Measurements from ENCODE around the gene VSTM4. TPM values are rescaled to one million over a fixed set of nuclear protein-coding genes. Genes with fewer than 3 reads are reported as not detected.

VSTM4 gene
- total RNA-seq, 4 donors from 2014 or later = 4.0 to 6.0 (median 4.6) TPM

DNA sequence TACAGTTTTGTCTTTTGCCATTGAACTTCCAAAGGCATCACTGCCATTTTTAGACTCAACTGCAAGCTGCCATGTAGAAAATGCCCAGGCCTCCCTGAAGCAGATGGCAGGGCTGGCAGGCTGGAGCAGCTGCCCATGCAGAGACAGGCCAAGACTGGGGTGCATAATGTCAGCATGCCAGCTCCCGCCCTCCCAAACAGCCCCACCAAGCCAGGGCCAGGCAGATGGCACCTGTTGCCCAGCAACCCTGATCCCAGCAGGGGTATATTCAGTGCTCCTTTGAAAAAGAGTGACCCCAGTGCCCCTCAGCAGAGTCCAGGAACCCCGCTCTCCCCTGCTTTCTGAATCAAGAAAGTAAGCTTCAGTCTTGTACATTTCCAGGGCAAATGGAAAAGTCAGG lies 32.6 kb downstream of the VSTM4 start:
- H3K27ac ChIP-seq = no peak overlapping the region
- H3K4me3 ChIP-seq = no peak overlapping the region
- DNase-seq (ENCODE audit: low spot score in 2 of 2) = no peak

GRCh38 chr10:49081547-49082275 lies 33.6 kb downstream of the VSTM4 start:
- H3K36me3 ChIP-seq = peaks cover 2% of the 10 kb centered on the region
- H3K27me3 ChIP-seq = no peaks in the 10 kb centered on the region
- no peak overlapping the region for H3K4me3 ChIP-seq
- TF ChIP-seq POLR2AphosphoS5 (IDR thresholded peaks at IDR 0.05) (no peak), POLR2A (IDR thresholded peaks at IDR 0.05) (no peak), EP300 (IDR thresholded peaks at IDR 0.05) (no peak)
- TF ChIP-seq, protein P1, sequence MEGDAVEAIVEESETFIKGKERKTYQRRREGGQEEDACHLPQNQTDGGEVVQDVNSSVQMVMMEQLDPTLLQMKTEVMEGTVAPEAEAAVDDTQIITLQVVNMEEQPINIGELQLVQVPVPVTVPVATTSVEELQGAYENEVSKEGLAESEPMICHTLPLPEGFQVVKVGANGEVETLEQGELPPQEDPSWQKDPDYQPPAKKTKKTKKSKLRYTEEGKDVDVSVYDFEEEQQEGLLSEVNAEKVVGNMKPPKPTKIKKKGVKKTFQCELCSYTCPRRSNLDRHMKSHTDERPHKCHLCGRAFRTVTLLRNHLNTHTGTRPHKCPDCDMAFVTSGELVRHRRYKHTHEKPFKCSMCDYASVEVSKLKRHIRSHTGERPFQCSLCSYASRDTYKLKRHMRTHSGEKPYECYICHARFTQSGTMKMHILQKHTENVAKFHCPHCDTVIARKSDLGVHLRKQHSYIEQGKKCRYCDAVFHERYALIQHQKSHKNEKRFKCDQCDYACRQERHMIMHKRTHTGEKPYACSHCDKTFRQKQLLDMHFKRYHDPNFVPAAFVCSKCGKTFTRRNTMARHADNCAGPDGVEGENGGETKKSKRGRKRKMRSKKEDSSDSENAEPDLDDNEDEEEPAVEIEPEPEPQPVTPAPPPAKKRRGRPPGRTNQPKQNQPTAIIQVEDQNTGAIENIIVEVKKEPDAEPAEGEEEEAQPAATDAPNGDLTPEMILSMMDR (IDR thresholded peaks at IDR 0.05) = no peak
- DNase-seq (ENCODE audit: low spot score in 2 of 2) = no peak
- H3K27ac ChIP-seq = no peak overlapping the region
- H3K9me3 ChIP-seq = no peaks in the 10 kb centered on the region
- H3K4me1 ChIP-seq = peaks cover 33% of the 10 kb centered on the region
- WGBS = 73% methylated on average over 5 of the region's 9 CpGs

More for the DNA sequence above, 32.6 kb downstream of the VSTM4 start:
- no peaks in the 10 kb centered on the region for H3K27me3 ChIP-seq
- H3K9me3 ChIP-seq = no peaks in the 10 kb centered on the region
- WGBS = 73% methylated on average over 2 of the region's 2 CpGs
- H3K4me1 ChIP-seq = peaks cover 33% of the 10 kb centered on the region
- H3K36me3 ChIP-seq = no peaks in the 10 kb centered on the region
- no peak for TF ChIP-seq POLR2A (IDR thresholded peaks at IDR 0.05)
- TF ChIP-seq POLR2AphosphoS5 (IDR thresholded peaks at IDR 0.05) = no peak
- TF ChIP-seq EP300 (IDR thresholded peaks at IDR 0.05) = no peak
- TF ChIP-seq, protein P1 (IDR thresholded peaks at IDR 0.05) = no peak

DNA sequence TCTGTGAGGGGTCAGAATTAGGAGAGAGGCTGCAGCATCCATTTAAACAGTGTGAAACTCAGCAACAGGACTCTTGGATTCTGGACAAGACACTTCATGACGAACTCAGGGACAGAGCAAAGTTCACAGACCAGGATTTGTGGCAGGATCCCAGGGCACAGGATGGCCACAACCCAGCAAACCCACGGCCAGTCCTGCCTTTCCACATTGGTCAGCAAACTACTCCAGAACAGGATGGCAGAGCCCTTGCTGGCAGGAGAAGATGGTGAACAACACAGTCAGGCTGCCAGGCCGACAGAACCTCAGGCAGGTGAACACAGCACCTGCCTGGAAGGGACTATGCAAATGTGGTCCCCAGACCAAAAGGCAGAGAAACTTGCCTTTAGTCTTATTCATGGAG lies 34.4 kb downstream of the VSTM4 start:
- WGBS = 67% methylated on average over 3 of the region's 3 CpGs

GRCh38 chr10:49080071-49080470 lies 35.3 kb downstream of the VSTM4 start:
- Histone ChIP-seq H3K36me3 (peaks cover 7% of the 10 kb centered on the region), H3K9me3 (no peaks in the 10 kb centered on the region), H3K27me3 (no peaks in the 10 kb centered on the region), H3K27ac (no peak overlapping the region), H3K4me3 (no peak overlapping the region), H3K4me1 (peaks cover 33% of the 10 kb centered on the region)
- DNase-seq (ENCODE audit: low spot score in 2 of 2) = no peak
- 41% methylated on average over 1 of the region's 1 CpG for WGBS
- TF ChIP-seq EP300 (IDR thresholded peaks at IDR 0.05) (no peak), POLR2AphosphoS5 (IDR thresholded peaks at IDR 0.05) (no peak), POLR2A (IDR thresholded peaks at IDR 0.05) (no peak)
- TF ChIP-seq, protein P1 (IDR thresholded peaks at IDR 0.05) = no peak

More for the DNA sequence above, 34.4 kb downstream of the VSTM4 start:
- Histone ChIP-seq H3K27ac (no peak overlapping the region), H3K27me3 (no peaks in the 10 kb centered on the region), H3K9me3 (no peaks in the 10 kb centered on the region), H3K4me1 (peaks cover 33% of the 10 kb centered on the region), H3K4me3 (no peak overlapping the region), H3K36me3 (peaks cover 7% of the 10 kb centered on the region)
- DNase-seq (ENCODE audit: low spot score in 2 of 2) = no peak
- TF ChIP-seq POLR2A (IDR thresholded peaks at IDR 0.05) = no peak
- no peak for TF ChIP-seq EP300 (IDR thresholded peaks at IDR 0.05)
- TF ChIP-seq, protein P1 (IDR thresholded peaks at IDR 0.05) = no peak
- no peak for TF ChIP-seq POLR2AphosphoS5 (IDR thresholded peaks at IDR 0.05)

DNA sequence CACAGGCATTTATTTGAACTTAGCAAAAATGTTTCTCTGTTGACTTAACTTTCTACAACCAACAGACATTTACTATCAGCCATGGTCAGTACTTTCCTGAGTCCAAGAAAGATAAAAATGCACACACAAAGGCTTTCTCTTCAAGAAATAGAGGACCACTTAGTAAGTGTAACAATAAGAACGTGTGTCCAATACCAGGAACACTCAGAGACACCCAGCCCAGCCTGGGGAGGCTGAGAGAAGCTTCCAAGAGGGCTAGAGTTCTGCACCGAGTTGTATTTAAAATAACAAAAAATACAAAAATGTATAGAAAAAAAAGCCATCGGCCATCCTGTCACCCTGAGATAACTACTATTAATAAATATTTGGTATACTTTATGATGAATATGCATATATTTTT lies 35.8 kb downstream of the VSTM4 start:
- Histone ChIP-seq H3K4me1 (peaks cover 33% of the 10 kb centered on the region), H3K27me3 (no peaks in the 10 kb centered on the region), H3K36me3 (peaks cover 7% of the 10 kb centered on the region), H3K4me3 (no peak overlapping the region), H3K9me3 (no peaks in the 10 kb centered on the region), H3K27ac (no peak overlapping the region)
- 82% methylated on average over 3 of the region's 3 CpGs for WGBS
- TF ChIP-seq EP300 (IDR thresholded peaks at IDR 0.05) (no peak), POLR2AphosphoS5 (IDR thresholded peaks at IDR 0.05) (no peak), POLR2A (IDR thresholded peaks at IDR 0.05) (no peak)
- TF ChIP-seq, protein P1 (IDR thresholded peaks at IDR 0.05) = no peak
- no peak for DNase-seq (ENCODE audit: low spot score in 2 of 2)

All from suprapubic skin (tissue), 4 donors.